CD14-positive monocyte (primary cell): ENCODE data around the gene MIAT. TPM values are rescaled to one million over a fixed set of nuclear protein-coding genes. Genes with fewer than 3 reads are reported as not detected.

Experiments used
- DNase-seq, 3 donors: peaks; one replicate each; pipeline ENCODE4 v3.0.0-alpha.2; 2011 to 2022
- H2AFZ ChIP-seq: 2 replicates; pipeline ENCODE4 v1.6.0; 2012; ENCODE audit warnings: mild to moderate bottlenecking, low read depth, low read length, inconsistent platforms; ENCODE audit not compliant: insufficient read depth, poor library complexity, severe bottlenecking
- H3K27ac ChIP-seq, 2 donors: 1 replicate in 1 of 2; 2 replicates in 1 of 2; pipeline ENCODE4 v1.5.1; 2012 to 2013; ENCODE audit warnings: low read length in 2 of 2, control low read depth in 1 of 2, inconsistent platforms in 1 of 2, low read depth in 1 of 2, mild to moderate bottlenecking in 1 of 2
- H3K27me3 ChIP-seq, 2 donors: one replicate each; pipeline versions ENCODE4 v1.6.0 to v1.6.1; 2011 to 2013; ENCODE audit warnings: low read length in 2 of 2; ENCODE audit not compliant: control insufficient read depth in 2 of 2, insufficient read depth in 2 of 2
- H3K36me3 ChIP-seq, 2 donors: replicated peaks in 1 of 2; 1 replicate in 1 of 2; 2 replicates in 1 of 2; pipeline versions ENCODE4 v1.5.1 to v1.6.1; 2012 to 2013; ENCODE audit warnings: low read length in 2 of 2, control low read depth in 1 of 2, inconsistent platforms in 1 of 2, mild to moderate bottlenecking in 1 of 2; ENCODE audit not compliant: insufficient read depth in 2 of 2, control insufficient read depth in 1 of 2
- H3K4me1 ChIP-seq, 2 donors: 1 replicate in 1 of 2; 2 replicates in 1 of 2; pipeline versions ENCODE4 v1.5.1 to v1.6.1; 2012 to 2013; ENCODE audit warnings: low read length in 2 of 2, control low read depth in 1 of 2, inconsistent platforms in 1 of 2, mild to moderate bottlenecking in 1 of 2, moderate library complexity in 1 of 2; ENCODE audit not compliant: insufficient read depth in 2 of 2, control insufficient read depth in 1 of 2
- H3K4me2 ChIP-seq: replicated peaks from 2 replicates; pipeline ENCODE3; 2012; ENCODE audit warnings: low read length, moderate library complexity, mild to moderate bottlenecking; ENCODE audit not compliant: poor library complexity, severe bottlenecking; ENCODE audit errors: extremely low read depth
- H3K4me3 ChIP-seq, 3 experiments: fragments of 200-600 bp in 1 of 3; sonication (generic) in 1 of 3; replicated peaks in 1 of 3; 1 replicate in 2 of 3; 2 replicates in 1 of 3; pipeline ENCODE4 v1.5.1; 2011 to 2013; ENCODE audit warnings: low read length in 3 of 3, mild to moderate bottlenecking in 3 of 3, control low read depth in 2 of 3, low read depth in 2 of 3, inconsistent platforms in 1 of 3, moderate library complexity in 1 of 3
- H3K79me2 ChIP-seq: 2 replicates; pipeline ENCODE4 v1.6.0; 2012; ENCODE audit warnings: mild to moderate bottlenecking, control low read depth, inconsistent platforms, low read length, moderate library complexity; ENCODE audit not compliant: insufficient read depth
- H3K9ac ChIP-seq: 2 replicates; pipeline ENCODE4 v1.6.0; 2017; ENCODE audit warnings: low read length, mild to moderate bottlenecking; ENCODE audit not compliant: insufficient read depth, poor library complexity, severe bottlenecking
- H3K9me3 ChIP-seq, 2 donors: replicated peaks in 1 of 2; 1 replicate in 1 of 2; 2 replicates in 1 of 2; pipeline versions ENCODE4 v1.5.1 to v1.6.1; 2012 to 2013; ENCODE audit warnings: low read length in 2 of 2, control low read depth in 1 of 2; ENCODE audit not compliant: control insufficient read depth in 1 of 2, insufficient read depth in 1 of 2
- H4K20me1 ChIP-seq: 2 replicates; pipeline ENCODE4 v1.6.0; 2012; ENCODE audit warnings: mild to moderate bottlenecking, low read length, control low read depth, moderate library complexity; ENCODE audit not compliant: insufficient read depth
- H3K27ac Mint-ChIP-seq, 7 donors: one replicate each; pipeline ENCODE4 v1.8.0; 2020; ENCODE audit warnings: mild to moderate bottlenecking in 7 of 7, mixed read lengths in 7 of 7, moderate library complexity in 6 of 7, inconsistent platforms in 2 of 7
- H3K27me3 Mint-ChIP-seq, 3 donors: one replicate each; pipeline ENCODE4 v1.8.0; 2021 to 2022; ENCODE audit warnings: low read depth in 3 of 3, mild to moderate bottlenecking in 3 of 3, mixed read lengths in 3 of 3, moderate library complexity in 3 of 3, inconsistent platforms in 1 of 3
- H3K36me3 Mint-ChIP-seq, 2 donors: one replicate each; pipeline ENCODE4 v1.8.0; 2020; ENCODE audit warnings: mixed read lengths in 2 of 2, inconsistent platforms in 1 of 2, mild to moderate bottlenecking in 1 of 2
- H3K4me1 Mint-ChIP-seq: one replicate; pipeline ENCODE4 v1.8.0; 2020; ENCODE audit warnings: mild to moderate bottlenecking, mixed read lengths
- H3K4me3 Mint-ChIP-seq, 2 donors: one replicate each; pipeline ENCODE4 v1.8.0; 2020; ENCODE audit warnings: mild to moderate bottlenecking in 2 of 2, mixed read lengths in 2 of 2, moderate library complexity in 1 of 2
- H3K9me3 Mint-ChIP-seq, 7 donors: one replicate each; pipeline ENCODE4 v1.8.0; 2020 to 2022; ENCODE audit warnings: mixed read lengths in 7 of 7, mild to moderate bottlenecking in 6 of 7, moderate library complexity in 6 of 7, inconsistent platforms in 2 of 7
- CTCF ChIP-seq: fragments of 200-600 bp; IDR thresholded peaks from one replicate; pipeline ENCODE4 v1.8.0; 2022; ENCODE audit warnings: antibody characterized with exemption, mild to moderate bottlenecking
- WGBS: methylation state at CpG from one replicate; pipeline ENCODE4 v1.1.5; 2013; ENCODE audit warnings: missing lambda C conversion rate; ENCODE audit not compliant: insufficient coverage; 5-methylcytosine and 5-hydroxymethylcytosine counted together
- intact Hi-C, 2 donors: fragments of 100-400 bp; cut with micrococcal nuclease; formaldehyde crosslinking; loops; one replicate each; pipeline versions ENCODE4 v1.15.0 to v1.15.1; 2023
- polyA plus RNA-seq, 3 donors: library from polyadenylated mRNA; depleted of rRNA in 1 of 3; unstranded in 2 of 3; stranded (reverse) in 1 of 3; fragments of 300-500 nt in 2 of 3; fragments of >200 nt in 1 of 3; fragmentation: Illumina TruSeq in 2 of 3; gene quantifications; 1 replicate in 2 of 3; 2 replicates in 1 of 3; pipeline ENCODE4 v1.2.3, GENCODE V29; 2012 to 2021

The MIAT gene
- polyA plus RNA-seq, 3 donors, result 0.02 to 0.17 (median 0.03) TPM

GRCh38 chr22:26708256-26709009 lies 51.0 kb downstream of the MIAT start:
- Mint-ChIP-seq H3K9me3 (peaks cover 2 to 12% (median 12%) of the 10 kb centered on the region in 7 donors), H3K4me3 (no peak overlapping the region), H3K27ac (no peak overlapping the region), H3K36me3 (peaks cover 37 to 52% of the 10 kb centered on the region in 2 donors), H3K27me3 (no peaks in the 10 kb centered on the region), H3K4me1 (peaks cover 24% of the 10 kb centered on the region)
- no peaks in the 10 kb centered on the region for H3K27me3 ChIP-seq
- no peak for DNase-seq
- peaks cover 7% of the 10 kb centered on the region for H3K79me2 ChIP-seq
- H3K4me2 ChIP-seq, result no peak overlapping the region
- H3K9ac ChIP-seq, result no peak overlapping the region
- H2AFZ ChIP-seq, result no peak overlapping the region
- H3K9me3 ChIP-seq, result peaks cover 6 to 8% of the 10 kb centered on the region in 2 donors
- no peak overlapping the region for H3K4me3 ChIP-seq
- no peak overlapping the region for H3K27ac ChIP-seq
- WGBS, result 84% methylated on average over 3 of the region's 7 CpGs
- intact Hi-C loops, result no loop called here
- no peaks in the 10 kb centered on the region for H4K20me1 ChIP-seq
- H3K4me1 ChIP-seq, result peaks cover 11 to 13% of the 10 kb centered on the region in 2 donors
- peaks cover 10 to 41% of the 10 kb centered on the region in 2 donors for H3K36me3 ChIP-seq
- TF ChIP-seq CTCF, result no peak

- Mint-ChIP-seq H3K36me3 (peaks cover 46 to 61% of the 10 kb centered on the region in 2 donors), H3K27me3 (no peaks in the 10 kb centered on the region), H3K9me3 (peaks cover 2 to 12% (median 12%) of the 10 kb centered on the region in 7 donors), H3K27ac (no peak overlapping the region), H3K4me1 (peaks cover 26% of the 10 kb centered on the region), H3K4me3 (no peak overlapping the region)
- Histone ChIP-seq H3K9me3 (peaks cover 6 to 8% of the 10 kb centered on the region in 2 donors), H3K4me2 (no peak overlapping the region), H4K20me1 (peaks cover 11% of the 10 kb centered on the region), H3K79me2 (peaks cover 7% of the 10 kb centered on the region), H3K9ac (no peak overlapping the region), H2AFZ (no peak overlapping the region), H3K4me1 (peaks cover 11 to 13% of the 10 kb centered on the region in 2 donors), H3K4me3 (no peak overlapping the region), H3K36me3 (peaks cover 10 to 49% of the 10 kb centered on the region in 2 donors), H3K27me3 (no peaks in the 10 kb centered on the region), H3K27ac (no peak overlapping the region)
- no peak for DNase-seq
- 78% methylated on average over 1 of the region's 3 CpGs for WGBS
- no peak for TF ChIP-seq CTCF
- intact Hi-C loops, result no loop called here
Measured at GRCh38 chr22:26709617-26710390, 52.4 kb downstream of the MIAT start.
